ENCODE data around the gene ZBTB7B. TPM values are rescaled to one million over a fixed set of nuclear protein-coding genes. Genes with fewer than 3 reads are reported as not detected.
A peak's percentile ranks its signal among the peaks of the same experiment; 100 is the strongest.

The ZBTB7B gene
- polyA plus RNA-seq, 3 donors: 6.3 to 149 (median 9.6) TPM

GRCh38 chr1:154970631-154971340, 31.8 kb upstream of the ZBTB7B start, which contains the start of gene SHC1:
SHC1 (minus strand) TSS chr1:154970747; CDS start chr1:154970526, 221 bp downstream.
- peak within 1 kb of the TSS; percentile 67 to 82 for H3K27ac ChIP-seq (ENCODE audit: low read depth in 1 of 2, low read length in 2 of 2)
- H4K20me1 ChIP-seq (ENCODE audit: insufficient read depth, low read length): peaks cover 75% of the 10 kb centered on the region
- peak within 1 kb of the TSS in 1 of 3 experiments; percentile 60 for H3K4me3 ChIP-seq (replicated peaks in 1 of 3; ENCODE audit: low read depth in 2 of 3, low read length in 3 of 3)
- H3K4me2 ChIP-seq (replicated peaks; ENCODE audit: extremely low read depth, low read length, poor library complexity, severe bottlenecking): peak within 1 kb of the TSS; percentile 71
- H3K36me3 ChIP-seq (replicated peaks in 1 of 2; ENCODE audit: control insufficient read depth in 1 of 2, insufficient read depth in 2 of 2, low read length in 2 of 2): peaks cover 32 to 44% of the 10 kb centered on the region in 2 donors
- TF ChIP-seq CTCF (IDR thresholded peaks at IDR 0.05): no peak
- H3K9me3 ChIP-seq (replicated peaks in 1 of 2; ENCODE audit: control insufficient read depth in 1 of 2, insufficient read depth in 1 of 2, low read length in 2 of 2): no peaks in the 10 kb centered on the region
- peak within 1 kb of the TSS; percentile 16 for H2AFZ ChIP-seq (ENCODE audit: insufficient read depth, low read depth, low read length, poor library complexity, severe bottlenecking)
- peaks cover 69% of the 10 kb centered on the region for H3K79me2 ChIP-seq (ENCODE audit: insufficient read depth, low read length)
- Mint-ChIP-seq H3K27me3 (ENCODE audit: low read depth in 3 of 3) (peaks cover 0 to 4% (median 0%) of the 10 kb centered on the region in 3 donors), H3K36me3 (peaks cover 44 to 55% of the 10 kb centered on the region in 2 donors), H3K9me3 (no peaks in the 10 kb centered on the region), H3K4me3 (peak within 1 kb of the TSS; percentile 76 to 87), H3K27ac (peak within 1 kb of the TSS; percentile 8 to 96 (median 93)), H3K4me1 (peaks cover 34% of the 10 kb centered on the region)
- WGBS (ENCODE audit: insufficient coverage): 33% methylated on average over 2 of the region's 15 CpGs
- peaks cover 38 to 42% of the 10 kb centered on the region in 2 donors for H3K4me1 ChIP-seq (ENCODE audit: control insufficient read depth in 1 of 2, insufficient read depth in 2 of 2, low read length in 2 of 2)
- intact Hi-C loops (cut with micrococcal nuclease): loop anchor here (2.0 to 5.0 kb wide), 4 partner anchors 36 to 92 kb away; partner anchors contain the start of gene EFNA4 (in 1 of the 2)
- peak; percentile 77 to 82 (median 78) for DNase-seq
- no peaks in the 10 kb centered on the region for H3K27me3 ChIP-seq (ENCODE audit: control insufficient read depth in 2 of 2, insufficient read depth in 2 of 2, low read length in 2 of 2)
- peak within 1 kb of the TSS; percentile 45 for H3K9ac ChIP-seq (ENCODE audit: insufficient read depth, low read length, poor library complexity, severe bottlenecking)

GRCh38 chr1:154971341-154971998, 31.1 kb upstream of the ZBTB7B start:
- intact Hi-C loops (cut with micrococcal nuclease): loop anchor here (2.0 to 5.0 kb wide), 4 partner anchors 35 to 91 kb away; partner anchors contain the start of gene EFNA4 (in 1 of the 2)
- peaks cover 34% of the 10 kb centered on the region for H3K4me1 Mint-ChIP-seq
- Histone ChIP-seq H3K4me3 (replicated peaks in 1 of 3; ENCODE audit: low read depth in 2 of 3, low read length in 3 of 3) (peak overlapping the region in 1 of 3 experiments; percentile 60), H4K20me1 (ENCODE audit: insufficient read depth, low read length) (peaks cover 68% of the 10 kb centered on the region), H3K9me3 (replicated peaks in 1 of 2; ENCODE audit: control insufficient read depth in 1 of 2, insufficient read depth in 1 of 2, low read length in 2 of 2) (no peaks in the 10 kb centered on the region), H3K9ac (ENCODE audit: insufficient read depth, low read length, poor library complexity, severe bottlenecking) (peak overlapping the region; percentile 45), H3K79me2 (ENCODE audit: insufficient read depth, low read length) (peaks cover 76% of the 10 kb centered on the region), H3K4me2 (replicated peaks; ENCODE audit: extremely low read depth, low read length, poor library complexity, severe bottlenecking) (peak overlapping the region; percentile 71), H3K27ac (ENCODE audit: low read depth in 1 of 2, low read length in 2 of 2) (peak overlapping the region; percentile 67 to 82), H3K36me3 (replicated peaks in 1 of 2; ENCODE audit: control insufficient read depth in 1 of 2, insufficient read depth in 2 of 2, low read length in 2 of 2) (peaks cover 26 to 37% of the 10 kb centered on the region in 2 donors), H3K4me1 (ENCODE audit: control insufficient read depth in 1 of 2, insufficient read depth in 2 of 2, low read length in 2 of 2) (peaks cover 45 to 49% of the 10 kb centered on the region in 2 donors), H2AFZ (ENCODE audit: insufficient read depth, low read depth, low read length, poor library complexity, severe bottlenecking) (no peak overlapping the region), H3K27me3 (ENCODE audit: control insufficient read depth in 2 of 2, insufficient read depth in 2 of 2, low read length in 2 of 2) (no peaks in the 10 kb centered on the region)
- no peaks in the 10 kb centered on the region for H3K9me3 Mint-ChIP-seq
- WGBS (ENCODE audit: insufficient coverage): 60% methylated on average over 6 of the region's 10 CpGs
- H3K36me3 Mint-ChIP-seq: peaks cover 41 to 49% of the 10 kb centered on the region in 2 donors
- H3K27me3 Mint-ChIP-seq (ENCODE audit: low read depth in 3 of 3): peaks cover 0 to 4% (median 0%) of the 10 kb centered on the region in 3 donors
- H3K4me3 Mint-ChIP-seq: peak overlapping the region; percentile 76 to 87
- no peak for TF ChIP-seq CTCF (IDR thresholded peaks at IDR 0.05)
- H3K27ac Mint-ChIP-seq: peak overlapping the region in 6 of 7 donors; percentile 89 to 96 (median 94)
- DNase-seq: peak; percentile 57 to 80 (median 73)
